ENCODE results near the gene GRM7.

GRM7 gene

GRCh38 chr3:7445331-7445730, 584.4 kb downstream of the GRM7 start:
- no peak for DNase-seq
- intact Hi-C loops (cut with DNase I) = no loop called here

GRCh38 chr3:7447197-7447769, 586.4 kb downstream of the GRM7 start:
- DNase-seq = no peak
- intact Hi-C loops (cut with DNase I) = no loop called here

DNA sequence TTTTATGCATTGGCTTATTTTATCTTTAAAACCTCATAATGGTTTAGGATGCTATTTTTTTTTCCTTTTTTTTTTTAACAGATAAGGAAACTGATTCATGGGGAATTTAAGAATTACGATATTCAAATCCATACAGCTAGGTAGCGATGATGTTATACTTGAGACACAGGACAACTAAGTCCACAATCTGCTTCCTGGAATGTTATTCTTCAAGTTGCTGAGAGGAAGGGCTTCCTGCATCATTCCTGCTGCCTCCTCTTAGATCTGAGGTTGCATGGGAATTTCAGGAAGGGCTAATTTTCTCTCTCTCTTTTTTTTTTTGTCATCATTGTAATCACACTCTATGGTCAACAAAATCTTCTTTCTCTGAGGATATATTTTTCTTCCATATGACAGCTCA, 595.5 kb downstream of the GRM7 start:
- intact Hi-C loops (cut with DNase I) = no loop called here
- no peak for DNase-seq

DNA sequence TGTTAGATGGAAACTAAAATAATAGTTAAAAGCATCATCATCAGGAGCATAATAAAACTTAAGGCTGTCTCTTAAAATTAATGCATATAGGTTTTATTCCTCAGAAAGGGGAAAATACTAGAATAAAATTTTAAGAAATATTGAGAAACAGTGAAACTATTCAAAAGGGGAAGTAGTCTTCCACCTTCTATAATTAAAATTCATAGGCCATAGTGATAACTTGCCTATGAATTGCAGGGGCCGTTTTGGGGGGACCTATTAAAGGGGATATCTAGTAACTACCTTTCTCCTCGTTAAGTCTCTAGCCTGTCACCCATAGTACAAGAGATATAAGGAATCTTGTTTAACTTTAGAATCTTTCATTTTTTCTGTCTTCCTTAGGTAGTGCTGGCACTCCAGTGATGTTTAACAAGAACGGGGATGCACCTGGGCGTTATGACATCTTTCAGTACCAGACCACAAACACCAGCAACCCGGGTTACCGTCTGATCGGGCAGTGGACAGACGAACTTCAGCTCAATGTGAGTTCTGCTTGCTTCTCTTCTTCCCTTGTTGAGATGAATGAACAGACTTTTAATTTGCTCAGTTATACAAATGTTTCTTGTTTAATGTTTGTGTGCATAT, 600.4 kb downstream of the GRM7 start:
- intact Hi-C loops (cut with DNase I) = no loop called here
- DNase-seq = no peak

- no peak for DNase-seq
- intact Hi-C loops (cut with DNase I) = no loop called here
These were observed 609.0 kb downstream of the GRM7 start for GRCh38 chr3:7469866-7470265.

- intact Hi-C loops (cut with DNase I) = no loop called here
- peak in 2 of 10 donors; percentile 5 to 63 for DNase-seq
These were observed 623.7 kb downstream of the GRM7 start for GRCh38 chr3:7484636-7485035.

GRCh38 chr3:7487763-7488162, 626.8 kb downstream of the GRM7 start:
- intact Hi-C loops (cut with DNase I) = no loop called here
- no peak for DNase-seq

GRCh38 chr3:7489417-7489816, 628.5 kb downstream of the GRM7 start:
- intact Hi-C loops (cut with DNase I) = no loop called here
- DNase-seq = no peak

- DNase-seq = no peak
- intact Hi-C loops (cut with DNase I) = no loop called here
These were observed 637.8 kb downstream of the GRM7 start for GRCh38 chr3:7498715-7499114.

DNA sequence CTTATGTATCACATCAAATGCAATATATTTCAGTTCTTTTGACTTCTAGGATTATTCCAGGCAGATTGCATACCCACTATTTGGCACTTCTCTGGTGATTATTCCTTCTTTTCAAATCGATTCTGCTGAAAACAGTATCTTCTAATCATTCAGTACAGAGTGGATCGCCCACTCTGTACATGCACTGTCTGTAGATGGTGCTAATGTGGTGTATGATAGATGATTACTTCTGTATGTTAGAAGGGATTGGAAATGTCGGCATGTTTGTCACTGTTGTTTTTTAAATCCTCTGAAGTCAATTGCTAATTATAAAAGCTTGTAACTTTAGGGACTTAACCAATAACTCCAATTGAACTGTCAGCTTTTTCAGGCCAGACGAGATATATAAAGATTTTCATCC, 642.5 kb downstream of the GRM7 start:
- DNase-seq = no peak
- intact Hi-C loops (cut with DNase I) = no loop called here

DNA sequence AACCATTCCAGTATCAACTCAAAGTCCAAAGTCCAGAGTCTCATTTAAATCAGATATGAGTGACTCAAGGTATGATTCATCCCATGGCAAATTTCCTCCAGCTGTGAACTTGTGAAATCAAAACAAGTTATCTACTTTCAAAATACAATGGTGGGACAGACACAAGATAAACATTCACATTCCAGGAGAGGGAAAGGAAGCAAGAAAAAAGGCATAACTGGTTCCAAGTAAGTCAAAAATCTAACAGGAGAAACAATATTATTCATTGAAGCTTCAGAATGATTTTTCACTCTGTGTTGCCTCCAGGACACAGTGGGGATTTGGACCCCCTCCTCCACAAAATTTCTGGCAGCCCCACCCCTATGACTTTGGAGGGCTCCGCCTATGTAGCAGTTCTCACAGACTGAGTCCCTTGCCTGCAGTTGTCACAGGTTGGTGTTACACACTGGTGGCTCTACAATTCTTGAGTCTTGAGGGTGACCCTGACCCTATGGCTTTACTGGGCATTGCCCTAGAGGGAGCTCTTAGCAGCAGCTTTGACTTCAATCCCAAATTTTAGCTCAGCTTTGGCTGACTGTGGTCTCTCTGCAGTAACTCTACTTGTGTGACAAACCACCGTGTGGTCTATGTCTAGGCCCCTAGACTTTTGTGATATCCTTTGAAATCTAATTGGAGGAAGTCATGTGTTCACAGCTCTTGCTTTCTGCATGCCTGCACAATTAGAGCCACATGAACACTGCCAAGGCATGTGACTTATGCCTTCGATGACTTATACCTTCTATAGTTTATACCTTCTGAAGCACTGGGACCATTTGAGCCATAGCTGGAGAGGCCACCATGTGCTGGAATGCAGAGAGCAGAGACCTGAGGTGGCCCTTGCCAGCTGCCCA, 644.2 kb downstream of the GRM7 start:
- intact Hi-C loops (cut with DNase I) = no loop called here
- DNase-seq = no peak

DNA sequence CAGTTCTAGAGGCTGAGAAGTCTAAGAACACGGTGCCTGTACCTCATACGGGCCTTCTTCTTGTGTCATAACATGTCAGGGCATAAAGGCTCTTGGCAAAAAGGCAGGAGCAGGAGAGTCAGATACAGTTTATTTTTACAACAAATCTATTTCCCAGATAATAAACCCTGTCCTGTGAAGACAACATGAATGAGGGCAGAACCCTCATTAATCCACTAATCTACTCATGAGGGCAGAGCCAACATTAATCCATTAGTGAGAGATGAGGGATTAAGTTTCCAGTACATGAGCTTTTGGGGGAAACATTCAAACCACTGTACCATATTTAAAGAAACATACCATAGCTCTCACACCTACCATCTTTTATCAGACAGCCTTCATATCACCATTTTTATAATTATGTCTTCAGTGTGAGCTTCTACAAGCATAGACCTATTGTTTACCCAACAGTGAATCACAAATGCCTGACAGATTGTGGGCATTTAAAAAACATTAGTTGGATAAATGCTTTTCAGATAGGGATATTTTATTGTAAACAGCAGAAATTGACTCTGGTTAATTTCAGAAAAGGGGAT, 645.8 kb downstream of the GRM7 start:
- DNase-seq = no peak
- intact Hi-C loops (cut with DNase I) = no loop called here

GRCh38 chr3:7508821-7509220, 647.9 kb downstream of the GRM7 start:
- intact Hi-C loops (cut with DNase I) = no loop called here
- no peak for DNase-seq

- intact Hi-C loops (cut with DNase I) = no loop called here
- DNase-seq = no peak
These were observed 651.1 kb downstream of the GRM7 start for GRCh38 chr3:7512048-7512447.

DNA sequence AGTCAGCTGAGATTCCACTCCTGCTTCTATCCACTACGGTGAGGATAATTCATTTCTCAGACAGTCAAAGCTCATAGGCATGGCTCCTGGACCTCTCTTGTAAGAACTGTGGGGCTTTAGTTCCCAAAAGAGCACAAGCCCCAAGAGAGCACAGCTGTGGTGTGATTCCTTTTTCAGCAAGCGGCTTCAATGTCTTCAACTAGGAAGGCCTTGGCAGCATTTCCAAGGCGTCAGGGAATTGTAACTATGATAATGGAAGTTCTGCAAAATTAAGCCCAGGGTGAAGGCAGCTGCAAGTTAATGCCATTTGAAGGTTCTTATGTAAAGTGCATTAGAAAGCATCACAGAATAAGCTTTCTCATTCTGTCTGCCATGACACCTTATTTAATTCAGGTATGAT, 657.1 kb downstream of the GRM7 start:
- DNase-seq = no peak
- intact Hi-C loops (cut with DNase I) = no loop called here

DNA sequence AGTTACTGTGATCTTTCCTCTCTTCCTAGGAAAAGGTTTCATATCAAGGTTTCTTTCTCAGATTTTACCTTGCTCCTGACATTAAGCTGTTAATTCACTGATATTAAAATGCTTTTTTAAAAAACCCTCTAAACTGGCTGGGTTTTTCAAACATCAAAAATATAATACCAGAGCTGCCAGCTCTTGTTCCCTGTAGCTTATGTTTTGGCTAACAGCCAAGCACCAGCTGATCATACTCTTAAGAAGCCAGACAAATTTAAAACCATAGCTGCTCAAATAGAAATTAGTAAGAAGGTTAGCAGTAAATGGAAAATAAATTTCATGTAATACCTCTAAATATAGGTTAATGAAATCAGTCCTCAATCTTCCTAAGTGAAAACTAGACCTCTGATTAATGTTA, 657.5 kb downstream of the GRM7 start:
- no peak for DNase-seq
- intact Hi-C loops (cut with DNase I) = no loop called here

- DNase-seq = no peak
- intact Hi-C loops (cut with DNase I) = no loop called here
These were observed 659.1 kb downstream of the GRM7 start for GRCh38 chr3:7520059-7520458.

GRCh38 chr3:7520593-7520992, 659.7 kb downstream of the GRM7 start:
- DNase-seq = no peak
- intact Hi-C loops (cut with DNase I) = no loop called here

- no peak for DNase-seq
- intact Hi-C loops (cut with DNase I) = no loop called here
These were observed 675.6 kb downstream of the GRM7 start for GRCh38 chr3:7536510-7536909.

DNA sequence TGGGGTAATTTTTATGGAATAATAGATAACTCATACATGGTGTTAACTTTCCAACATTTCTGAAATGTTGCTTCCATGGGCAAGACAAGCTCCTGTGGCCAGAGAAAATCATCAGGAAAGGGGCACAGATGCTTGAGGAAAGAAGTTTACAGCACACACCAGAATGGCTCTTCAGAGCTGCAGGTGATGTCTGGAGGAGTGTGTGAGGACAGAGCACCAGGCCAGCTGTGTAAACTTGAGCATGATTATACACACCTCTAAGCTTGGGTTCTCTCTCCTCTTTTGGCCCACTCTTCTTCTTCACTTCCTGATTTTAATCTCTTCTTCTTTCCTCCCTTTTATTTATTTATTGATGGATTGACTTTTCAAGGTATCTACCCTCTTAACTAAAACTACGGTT, 676.0 kb downstream of the GRM7 start:
- DNase-seq = no peak
- intact Hi-C loops (cut with DNase I) = no loop called here

DNA sequence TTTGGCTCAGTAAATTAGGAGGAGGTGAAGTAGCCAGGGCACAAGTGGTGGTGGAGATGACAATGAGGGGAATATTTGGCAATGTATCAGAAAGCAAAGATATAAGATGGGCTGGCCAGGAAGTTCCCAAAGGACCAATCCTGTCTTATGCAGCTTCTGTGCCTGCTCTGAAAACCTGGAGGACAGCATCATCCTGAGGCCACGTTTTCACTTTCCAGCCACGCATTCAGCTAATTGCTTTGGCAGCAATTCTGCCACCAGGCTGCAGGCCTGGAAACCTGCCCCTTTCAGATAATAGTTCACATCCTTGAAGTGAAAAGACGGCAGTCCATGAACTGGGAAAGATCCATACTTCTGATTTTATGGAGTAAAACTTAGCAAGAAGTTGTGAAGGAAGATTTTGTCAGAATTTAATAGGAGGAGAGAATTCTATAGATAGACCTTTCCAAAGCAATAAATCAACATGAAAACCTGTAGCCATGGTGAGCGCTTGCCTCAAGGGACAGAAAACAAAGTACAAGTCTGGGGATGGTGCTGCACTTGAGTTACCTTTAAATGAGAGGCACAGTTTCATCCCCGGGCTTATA, 682.5 kb downstream of the GRM7 start:
- DNase-seq = peak in 1 of 10 donors; percentile 79
- intact Hi-C loops (cut with DNase I) = no loop called here

All from posterior cingulate gyrus (tissue), 11 donors.